Measurements from ENCODE around the gene TRAPPC3. TPM values are rescaled to one million over a fixed set of nuclear protein-coding genes. Genes with fewer than 3 reads are reported as not detected.

The TRAPPC3 gene
- total RNA-seq, 2 donors from 2014 or later, result 51.4 to 54.7 TPM

- DNase-seq (ENCODE audit: low spot score), result no peak
- intact Hi-C loops (cut with DNase I), result loop anchor here in 1 of 2 donors (2.0 kb wide), 1 partner anchor 34 kb away; no protein-coding TSS in a partner anchor
These were observed 14.0 kb downstream of the TRAPPC3 start for GRCh38 chr1:36135330-36135667.

GRCh38 chr1:36134505-36135329, 14.6 kb downstream of the TRAPPC3 start:
- no peak for DNase-seq (ENCODE audit: low spot score)
- intact Hi-C loops (cut with DNase I), result loop anchor here in 1 of 2 donors (2.0 kb wide), 1 partner anchor 34 kb away; no protein-coding TSS in a partner anchor

GRCh38 chr1:36134031-36134430, 15.3 kb downstream of the TRAPPC3 start:
- intact Hi-C loops (cut with DNase I), result loop anchor here in 1 of 2 donors (2.0 kb wide), 1 partner anchor 33 kb away; no protein-coding TSS in a partner anchor
- no peak for DNase-seq (ENCODE audit: low spot score)

- intact Hi-C loops (cut with DNase I), result no loop called here
- DNase-seq (ENCODE audit: low spot score), result peak; percentile 92
These were observed 15.8 kb downstream of the TRAPPC3 start for GRCh38 chr1:36133484-36133883.

GRCh38 chr1:36132029-36132428, 17.3 kb downstream of the TRAPPC3 start:
- intact Hi-C loops (cut with DNase I), result no loop called here

GRCh38 chr1:36128905-36129206, 20.4 kb downstream of the TRAPPC3 start:
- DNase-seq (ENCODE audit: low spot score), result no peak
- intact Hi-C loops (cut with DNase I), result no loop called here

More at GRCh38 chr1:36132029-36132428, 17.3 kb downstream of the TRAPPC3 start:
- no peak for DNase-seq (ENCODE audit: low spot score)

- DNase-seq (ENCODE audit: low spot score), result no peak
- intact Hi-C loops (cut with DNase I), result no loop called here
These were observed 21.0 kb downstream of the TRAPPC3 start for GRCh38 chr1:36128126-36128904.

- intact Hi-C loops (cut with DNase I), result no loop called here
- no peak for DNase-seq (ENCODE audit: low spot score)
These were observed 22.3 kb downstream of the TRAPPC3 start for GRCh38 chr1:36126797-36127500.

GRCh38 chr1:36126005-36126716, 23.1 kb downstream of the TRAPPC3 start:
- DNase-seq (ENCODE audit: low spot score), result no peak
- intact Hi-C loops (cut with DNase I), result no loop called here

- intact Hi-C loops (cut with DNase I), result no loop called here
These were observed 23.9 kb downstream of the TRAPPC3 start, which contains the start of gene COL8A2 for GRCh38 chr1:36125129-36125991. Gene COL8A2, minus strand, starts transcription at chr1:36125222. Its CDS starts 24,980 bp downstream, at chr1:36100242.

GRCh38 chr1:36124404-36125128, 24.7 kb downstream of the TRAPPC3 start:
- intact Hi-C loops (cut with DNase I), result no loop called here

More at GRCh38 chr1:36125129-36125991, 23.9 kb downstream of the TRAPPC3 start, which contains the start of gene COL8A2:
- peak; percentile 86 for DNase-seq (ENCODE audit: low spot score)

GRCh38 chr1:36123356-36123755, 25.9 kb downstream of the TRAPPC3 start:
- intact Hi-C loops (cut with DNase I), result no loop called here

More at GRCh38 chr1:36124404-36125128, 24.7 kb downstream of the TRAPPC3 start:
- no peak for DNase-seq (ENCODE audit: low spot score)

GRCh38 chr1:36122062-36123030, 26.9 kb downstream of the TRAPPC3 start:
- intact Hi-C loops (cut with DNase I), result no loop called here
- no peak for DNase-seq (ENCODE audit: low spot score)

More at GRCh38 chr1:36123356-36123755, 25.9 kb downstream of the TRAPPC3 start:
- no peak for DNase-seq (ENCODE audit: low spot score)

GRCh38 chr1:36119456-36119855, 29.8 kb downstream of the TRAPPC3 start:
- intact Hi-C loops (cut with DNase I), result no loop called here
- no peak for DNase-seq (ENCODE audit: low spot score)

GRCh38 chr1:36118447-36119204, 30.7 kb downstream of the TRAPPC3 start:
- intact Hi-C loops (cut with DNase I), result no loop called here

GRCh38 chr1:36116901-36117300, 32.4 kb downstream of the TRAPPC3 start:
- DNase-seq (ENCODE audit: low spot score), result no peak
- intact Hi-C loops (cut with DNase I), result no loop called here

More at GRCh38 chr1:36118447-36119204, 30.7 kb downstream of the TRAPPC3 start:
- DNase-seq (ENCODE audit: low spot score), result no peak
